Measurements from ENCODE around the gene FABP7. TPM values are rescaled to one million over a fixed set of nuclear protein-coding genes. Genes with fewer than 3 reads are reported as not detected.

FABP7 gene
- total RNA-seq, 2 donors from 2014 or later = not detected

- Histone ChIP-seq H3K36me3 (no peaks in the 10 kb centered on the region), H3K27me3 (replicated peaks; ENCODE audit: insufficient read depth) (no peaks in the 10 kb centered on the region), H3K9me3 (no peaks in the 10 kb centered on the region), H3K27ac (no peak overlapping the region), H3K4me3 (no peak overlapping the region), H3K4me1 (replicated peaks) (no peaks in the 10 kb centered on the region)
- no peak for DNase-seq (ENCODE audit: low spot score)
- intact Hi-C loops (cut with DNase I) = no loop called here
- TF ChIP-seq POLR2AphosphoS5 (IDR thresholded peaks at IDR 0.05) (no peak), POLR2A (IDR thresholded peaks at IDR 0.05) (no peak), CTCF (IDR thresholded peaks at IDR 0.05) (no peak)
- WGBS = 65% methylated on average over 4 of the region's 4 CpGs
These were observed 29.5 kb downstream of the FABP7 start for GRCh38 chr6:122809001-122809400.

GRCh38 chr6:122809691-122810090 lies 30.2 kb downstream of the FABP7 start:
- Histone ChIP-seq H3K27me3 (replicated peaks; ENCODE audit: insufficient read depth) (no peaks in the 10 kb centered on the region), H3K27ac (no peak overlapping the region), H3K36me3 (no peaks in the 10 kb centered on the region), H3K4me3 (no peak overlapping the region), H3K4me1 (replicated peaks) (no peaks in the 10 kb centered on the region), H3K9me3 (no peaks in the 10 kb centered on the region)
- no peak for DNase-seq (ENCODE audit: low spot score)
- no peak for TF ChIP-seq CTCF (IDR thresholded peaks at IDR 0.05)
- TF ChIP-seq POLR2AphosphoS5 (IDR thresholded peaks at IDR 0.05) = no peak
- no peak for TF ChIP-seq POLR2A (IDR thresholded peaks at IDR 0.05)
- 78% methylated on average over 2 of the region's 2 CpGs for WGBS
- intact Hi-C loops (cut with DNase I) = no loop called here

GRCh38 chr6:122810189-122810588 lies 30.7 kb downstream of the FABP7 start:
- intact Hi-C loops (cut with DNase I) = no loop called here
- no peak for DNase-seq (ENCODE audit: low spot score)
- 78% methylated on average over 1 of the region's 1 CpG for WGBS
- Histone ChIP-seq H3K4me1 (replicated peaks) (no peaks in the 10 kb centered on the region), H3K27me3 (replicated peaks; ENCODE audit: insufficient read depth) (no peaks in the 10 kb centered on the region), H3K27ac (no peak overlapping the region), H3K4me3 (no peak overlapping the region), H3K36me3 (no peaks in the 10 kb centered on the region), H3K9me3 (no peaks in the 10 kb centered on the region)
- no peak for TF ChIP-seq POLR2AphosphoS5 (IDR thresholded peaks at IDR 0.05)
- TF ChIP-seq CTCF (IDR thresholded peaks at IDR 0.05) = no peak
- no peak for TF ChIP-seq POLR2A (IDR thresholded peaks at IDR 0.05)

- intact Hi-C loops (cut with DNase I) = no loop called here
- Histone ChIP-seq H3K9me3 (no peaks in the 10 kb centered on the region), H3K36me3 (no peaks in the 10 kb centered on the region), H3K4me3 (no peak overlapping the region), H3K27ac (no peak overlapping the region), H3K27me3 (replicated peaks; ENCODE audit: insufficient read depth) (no peaks in the 10 kb centered on the region), H3K4me1 (replicated peaks) (no peaks in the 10 kb centered on the region)
- DNase-seq (ENCODE audit: low spot score) = no peak
- 99% methylated on average over 2 of the region's 2 CpGs for WGBS
- TF ChIP-seq CTCF (IDR thresholded peaks at IDR 0.05) (no peak), POLR2A (IDR thresholded peaks at IDR 0.05) (no peak), POLR2AphosphoS5 (IDR thresholded peaks at IDR 0.05) (no peak)
These were observed 37.8 kb downstream of the FABP7 start for GRCh38 chr6:122817358-122817757.

- H3K36me3 ChIP-seq = no peaks in the 10 kb centered on the region
- no peak overlapping the region for H3K27ac ChIP-seq
- no peak overlapping the region for H3K4me3 ChIP-seq
- TF ChIP-seq CTCF (IDR thresholded peaks at IDR 0.05) = no peak
- no peak for TF ChIP-seq POLR2AphosphoS5 (IDR thresholded peaks at IDR 0.05)
- no peak for TF ChIP-seq POLR2A (IDR thresholded peaks at IDR 0.05)
- no peaks in the 10 kb centered on the region for H3K9me3 ChIP-seq
- intact Hi-C loops (cut with DNase I) = no loop called here
- no peak for DNase-seq (ENCODE audit: low spot score)
- H3K4me1 ChIP-seq (replicated peaks) = no peaks in the 10 kb centered on the region
- H3K27me3 ChIP-seq (replicated peaks; ENCODE audit: insufficient read depth) = no peaks in the 10 kb centered on the region
- 87% methylated on average over 4 of the region's 4 CpGs for WGBS
These were observed 38.2 kb downstream of the FABP7 start for GRCh38 chr6:122817766-122818165.
